Coronary artery (tissue), 2 donors: ENCODE data around the gene PLEKHB1.
"Not testable (repeated sequence)": the region's sequence is repeated elsewhere in the genome, so short reads cannot be mapped to it uniquely, and the experiment has no call there.

Experiments
- DNase-seq: peaks from one replicate; pipeline ENCODE4 v3.0.0-alpha.2; 2017; ENCODE audit warnings: low spot score
- H3K27ac ChIP-seq, 2 donors: fragments of 200-600 bp; sonication (generic); one replicate each; pipeline ENCODE4 v1.5.1; 2016 to 2019
- H3K4me3 ChIP-seq: fragments of 200-600 bp; sonication (generic); 2 replicates; pipeline ENCODE4 v1.5.1; 2016; ENCODE audit warnings: mild to moderate bottlenecking, moderate library complexity
- CTCF ChIP-seq: fragments of 200-600 bp; sonication (generic); IDR thresholded peaks from one replicate; pipeline ENCODE4 v1.5.1; 2019; ENCODE audit warnings: antibody characterized with exemption

The PLEKHB1 gene

GRCh38 chr11:73662445-73663157, 16.2 kb downstream of the PLEKHB1 start:
- no peak for TF ChIP-seq CTCF
- no peak overlapping the region for H3K4me3 ChIP-seq
- H3K27ac ChIP-seq: no peak overlapping the region
- no peak for DNase-seq

- no peak for TF ChIP-seq CTCF
- H3K4me3 ChIP-seq: no peak overlapping the region
- DNase-seq: no peak
Observed at GRCh38 chr11:73663604-73664495, 17.5 kb downstream of the PLEKHB1 start.

GRCh38 chr11:73664877-73665276, 18.5 kb downstream of the PLEKHB1 start:
- DNase-seq: no peak
- Histone ChIP-seq H3K4me3 (no peak overlapping the region), H3K27ac (no peak overlapping the region)
- TF ChIP-seq CTCF: no peak

More at GRCh38 chr11:73663604-73664495, 17.5 kb downstream of the PLEKHB1 start:
- H3K27ac ChIP-seq: no peak overlapping the region

- Histone ChIP-seq H3K27ac (no peak overlapping the region), H3K4me3 (no peak overlapping the region)
- TF ChIP-seq CTCF: no peak
- DNase-seq: no peak
Observed at GRCh38 chr11:73667891-73668290, 21.5 kb downstream of the PLEKHB1 start.

GRCh38 chr11:73670808-73671207, 24.4 kb downstream of the PLEKHB1 start:
- no peak for TF ChIP-seq CTCF
- no peak for DNase-seq
- Histone ChIP-seq H3K4me3 (no peak overlapping the region), H3K27ac (no peak overlapping the region)

GRCh38 chr11:73671701-73672100, 25.3 kb downstream of the PLEKHB1 start:
- no peak overlapping the region for H3K27ac ChIP-seq
- no peak for TF ChIP-seq CTCF
- DNase-seq: no peak
- H3K4me3 ChIP-seq: no peak overlapping the region

- not testable (repeated sequence) for DNase-seq, H3K27ac ChIP-seq, H3K4me3 ChIP-seq
Observed at GRCh38 chr11:73676552-73676951, 30.2 kb downstream of the PLEKHB1 start.
